Stimulated activated CD8-positive, alpha-beta memory T cell treated with anti-CD3 and anti-CD28 coated beads, Interleukin-12 subunit alpha, Interleukin-12 subunit beta, amount 100 ng/mL, for 1 hour (primary cell): Measurements from ENCODE around the gene SLC2A4.

Source experiments
- DNase-seq: peaks from one replicate; pipeline ENCODE4 v3.0.0-alpha.2; 2020; ENCODE audit warnings: low read depth

The SLC2A4 gene

DNA sequence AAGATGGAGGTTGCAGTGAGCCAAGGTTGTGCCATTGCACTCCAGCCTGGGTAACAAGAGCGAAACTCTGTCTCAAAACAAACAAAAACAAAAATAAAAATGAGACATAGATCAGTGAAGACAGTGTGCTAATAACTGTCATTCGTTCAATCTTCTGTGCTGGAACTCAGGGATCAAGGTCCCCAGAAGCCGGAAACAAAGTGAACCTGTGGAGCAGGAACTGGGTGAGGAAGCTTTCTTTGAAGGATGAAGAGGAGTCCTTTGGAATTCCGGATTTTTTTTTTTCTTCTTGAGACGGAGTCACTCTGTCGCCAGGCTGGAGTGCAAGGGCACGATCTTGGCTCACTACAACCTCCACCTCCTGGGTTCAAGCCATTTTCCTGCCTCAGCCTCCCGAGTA is 2.1 kb upstream of the SLC2A4 start:
- DNase-seq, result no peak

DNA sequence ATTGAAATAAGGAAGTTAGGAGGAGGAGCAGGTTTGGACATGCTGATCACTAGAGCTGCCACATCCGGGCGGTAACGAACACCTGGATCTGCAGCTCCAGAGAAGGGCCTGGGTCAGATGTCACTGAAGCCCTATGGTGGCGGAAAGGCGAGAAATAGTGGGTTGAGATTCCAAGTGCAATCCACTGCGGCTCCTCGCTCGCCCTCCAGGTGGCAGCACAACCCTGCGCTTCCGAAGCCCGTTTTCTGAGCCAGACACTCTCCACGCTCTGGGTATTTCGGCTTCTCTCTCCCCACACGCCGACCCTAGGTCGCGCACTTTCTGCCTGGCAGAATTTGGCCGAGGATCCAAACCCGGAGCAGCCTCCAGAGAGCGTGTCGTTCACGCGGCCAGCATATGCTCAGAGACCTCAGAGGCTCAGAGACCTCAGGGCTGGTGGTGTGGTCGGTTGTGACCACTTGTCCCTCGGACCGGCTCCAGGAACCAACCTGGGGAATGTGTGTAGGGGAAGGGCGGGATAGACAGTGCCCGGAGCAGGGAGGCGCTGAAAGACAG is 922 bp upstream of the SLC2A4 start:
- DNase-seq, result peak; percentile 75

DNA sequence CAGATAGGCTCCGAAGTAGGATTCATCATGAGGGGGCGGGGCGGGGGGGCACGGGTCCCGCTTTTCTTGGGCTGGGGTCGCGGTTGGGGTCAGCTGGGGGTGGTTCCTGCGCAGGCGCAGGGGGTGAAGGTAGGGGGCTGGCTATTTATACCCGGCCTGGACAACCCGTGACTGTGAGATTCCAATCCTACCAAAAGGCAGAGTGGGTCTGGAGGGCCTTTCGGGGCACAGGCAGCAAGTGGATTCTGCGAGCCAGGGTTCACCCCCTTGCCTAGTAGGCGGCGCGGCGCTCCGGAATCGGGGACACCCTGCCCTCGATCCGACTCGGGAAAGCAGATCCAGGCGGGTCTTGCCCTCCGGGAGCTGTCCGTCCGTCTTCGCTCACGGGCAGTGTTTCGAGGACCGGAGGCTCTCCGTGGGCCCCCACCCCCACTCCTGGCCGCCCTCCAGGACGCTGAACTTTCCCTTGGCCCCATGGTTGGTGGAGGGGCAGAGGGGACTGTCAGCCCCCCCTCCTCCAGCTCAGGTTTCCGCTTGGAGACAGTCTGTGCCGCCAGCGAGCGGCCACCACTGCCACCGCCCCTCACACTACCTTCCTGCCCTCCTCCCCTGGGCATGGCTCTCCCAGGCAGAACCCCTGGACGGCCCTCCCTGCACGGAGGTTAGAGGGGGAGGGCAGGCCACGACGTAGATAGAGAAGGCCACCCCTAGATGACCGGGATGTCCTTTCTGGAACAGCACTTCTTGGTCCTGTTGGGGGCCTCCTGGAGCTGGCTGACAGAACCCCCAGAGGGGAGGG is 634 bp downstream of the SLC2A4 start:
- DNase-seq, result no peak

DNA sequence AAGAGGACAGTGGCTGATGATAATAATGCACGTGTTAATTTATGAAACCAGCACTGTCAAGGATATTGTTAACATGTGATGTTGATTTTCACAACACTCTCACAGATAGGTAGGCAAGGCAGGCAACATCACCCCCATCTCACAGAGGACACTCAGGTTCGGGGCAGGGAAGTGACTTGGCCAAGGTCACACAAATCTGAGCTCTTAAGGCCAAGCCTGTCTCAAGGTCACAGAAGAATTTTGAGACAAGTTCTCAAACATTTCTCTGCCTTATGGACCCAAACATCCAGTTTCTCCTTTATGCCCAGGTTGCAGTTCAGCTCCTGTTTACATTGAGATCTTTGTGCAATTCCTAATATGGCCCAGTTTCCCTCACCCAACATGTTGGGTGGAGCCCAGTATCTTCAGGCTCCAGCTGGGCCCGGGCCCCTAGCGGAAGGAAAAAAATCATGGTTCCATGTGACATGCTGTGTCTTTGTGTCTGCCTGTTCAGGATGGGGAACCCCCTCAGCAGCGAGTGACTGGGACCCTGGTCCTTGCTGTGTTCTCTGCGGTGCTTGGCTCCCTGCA is 1.3 kb downstream of the SLC2A4 start:
- DNase-seq, result no peak

DNA sequence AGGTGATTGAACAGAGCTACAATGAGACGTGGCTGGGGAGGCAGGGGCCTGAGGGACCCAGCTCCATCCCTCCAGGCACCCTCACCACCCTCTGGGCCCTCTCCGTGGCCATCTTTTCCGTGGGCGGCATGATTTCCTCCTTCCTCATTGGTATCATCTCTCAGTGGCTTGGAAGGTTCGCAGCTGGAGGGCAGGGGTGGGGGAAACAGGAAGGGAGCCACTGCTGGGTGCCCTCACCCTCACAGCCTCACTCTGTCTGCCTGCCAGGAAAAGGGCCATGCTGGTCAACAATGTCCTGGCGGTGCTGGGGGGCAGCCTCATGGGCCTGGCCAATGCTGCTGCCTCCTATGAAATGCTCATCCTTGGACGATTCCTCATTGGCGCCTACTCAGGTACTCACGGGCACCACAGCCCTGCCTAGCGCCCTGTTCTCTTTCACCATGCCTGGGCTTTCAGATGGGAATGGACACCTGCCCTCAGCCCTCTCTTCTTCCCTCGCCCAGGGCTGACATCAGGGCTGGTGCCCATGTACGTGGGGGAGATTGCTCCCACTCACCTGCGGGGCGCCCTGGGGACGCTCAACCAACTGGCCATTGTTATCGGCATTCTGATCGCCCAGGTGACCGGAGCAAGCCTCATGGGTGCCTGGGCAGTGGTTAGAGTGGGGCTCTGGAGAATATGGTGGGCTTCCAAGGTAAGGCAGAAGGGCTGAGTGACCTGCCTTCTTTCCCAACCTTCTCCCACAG is 2.1 kb downstream of the SLC2A4 start:
- no peak for DNase-seq

DNA sequence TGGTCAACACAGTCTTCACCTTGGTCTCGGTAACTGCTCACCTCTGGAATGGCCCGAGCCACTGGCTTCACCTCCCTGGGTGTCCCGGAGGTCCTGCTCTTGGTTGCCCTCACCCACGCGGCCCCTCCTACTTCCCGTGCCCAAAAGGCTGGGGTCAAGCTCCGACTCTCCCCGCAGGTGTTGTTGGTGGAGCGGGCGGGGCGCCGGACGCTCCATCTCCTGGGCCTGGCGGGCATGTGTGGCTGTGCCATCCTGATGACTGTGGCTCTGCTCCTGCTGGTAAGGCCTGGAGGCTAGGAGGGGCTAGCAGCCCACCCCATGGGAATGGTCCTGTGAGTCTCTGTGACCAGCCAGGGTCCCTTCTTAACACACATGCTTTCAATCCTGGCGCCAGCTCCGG is 3.4 kb downstream of the SLC2A4 start:
- no peak for DNase-seq

DNA sequence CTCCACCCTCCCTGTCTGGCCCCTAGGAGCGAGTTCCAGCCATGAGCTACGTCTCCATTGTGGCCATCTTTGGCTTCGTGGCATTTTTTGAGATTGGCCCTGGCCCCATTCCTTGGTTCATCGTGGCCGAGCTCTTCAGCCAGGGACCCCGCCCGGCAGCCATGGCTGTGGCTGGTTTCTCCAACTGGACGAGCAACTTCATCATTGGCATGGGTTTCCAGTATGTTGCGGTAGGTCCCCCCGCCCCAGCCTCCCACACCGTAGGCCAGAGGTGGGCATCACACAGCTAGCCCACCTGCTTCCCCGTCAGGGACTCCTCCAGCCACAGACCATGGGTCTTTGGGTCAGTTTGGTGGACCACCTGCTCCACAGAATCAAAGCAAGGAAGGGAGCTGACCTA is 4.2 kb downstream of the SLC2A4 start:
- no peak for DNase-seq

DNA sequence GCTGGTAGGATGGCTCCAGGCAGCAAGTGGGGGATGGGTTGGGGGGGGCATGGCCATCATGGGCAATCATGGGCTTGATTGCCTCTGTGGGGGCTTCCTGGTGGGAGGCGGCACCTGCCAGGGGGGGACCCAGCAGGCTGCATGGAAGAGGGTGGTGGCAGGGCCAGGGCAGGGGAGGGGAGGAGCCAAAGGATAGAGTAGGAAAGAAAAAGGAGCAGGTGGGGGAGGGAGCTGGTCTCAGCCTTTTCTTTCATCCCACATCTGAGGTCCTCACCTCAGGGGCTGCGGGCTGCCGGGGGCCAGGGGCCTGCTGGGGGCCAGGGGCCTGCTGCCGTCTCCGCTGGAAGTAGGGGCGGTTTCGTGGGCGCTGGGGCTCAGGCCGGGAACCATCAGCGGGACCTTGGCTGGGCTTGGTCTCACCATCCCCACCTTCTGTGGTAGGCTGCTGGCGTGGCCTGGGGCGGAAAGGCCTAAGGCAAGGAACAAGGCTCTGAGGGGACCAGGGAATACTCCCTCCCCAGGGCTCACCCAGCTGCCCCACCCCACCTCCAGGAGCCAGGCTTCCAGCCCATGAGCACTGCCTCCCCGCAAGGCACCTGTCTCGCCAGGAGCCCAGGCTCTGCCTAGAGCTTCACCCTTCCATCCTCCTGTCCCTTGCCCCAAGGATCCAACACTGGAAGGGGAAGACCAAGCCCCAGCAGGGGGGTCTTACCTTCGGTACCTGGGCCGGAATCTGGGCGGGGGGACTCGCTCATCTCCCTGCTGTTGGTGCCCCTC is 7.9 kb downstream of the SLC2A4 start:
- DNase-seq, result no peak

DNA sequence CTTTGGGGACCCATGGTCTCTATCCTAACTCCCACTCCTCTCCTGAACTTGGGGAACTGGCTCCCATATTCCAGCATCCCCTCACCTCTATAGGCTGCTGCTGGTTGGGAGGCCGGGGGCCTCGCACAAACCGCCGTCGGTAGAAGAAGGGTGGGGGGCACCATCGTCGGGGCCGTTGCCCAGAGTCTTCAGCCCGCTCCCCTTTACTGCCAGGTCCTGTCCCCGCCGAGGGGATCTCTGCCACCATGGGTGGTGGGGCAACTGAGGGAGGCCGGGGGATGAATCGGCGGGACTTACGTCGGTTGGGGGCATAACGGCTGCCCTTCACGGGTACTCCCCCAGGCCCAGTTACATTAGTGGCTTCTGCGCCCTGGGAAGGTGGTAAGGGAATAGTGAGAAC is 8.6 kb downstream of the SLC2A4 start:
- no peak for DNase-seq

DNA sequence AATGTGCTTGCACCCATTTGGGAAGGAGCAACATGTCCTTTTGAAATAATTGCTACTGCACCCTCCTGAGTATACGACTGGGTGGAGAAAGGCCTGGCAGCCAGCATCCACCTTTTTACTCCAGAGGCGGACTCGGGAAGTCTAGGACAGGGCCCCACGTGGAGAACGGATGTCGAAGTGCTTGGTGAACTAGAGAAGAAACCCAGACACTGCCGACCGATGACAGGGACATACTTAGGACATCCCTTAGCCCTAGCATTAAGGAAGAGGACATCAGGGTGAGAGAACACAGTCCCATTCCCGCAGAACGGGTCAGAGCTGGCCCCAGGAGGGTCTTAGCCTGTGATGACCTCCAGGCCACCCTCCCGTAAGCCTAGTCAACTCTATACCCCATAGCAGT is 9.2 kb downstream of the SLC2A4 start:
- DNase-seq, result no peak

DNA sequence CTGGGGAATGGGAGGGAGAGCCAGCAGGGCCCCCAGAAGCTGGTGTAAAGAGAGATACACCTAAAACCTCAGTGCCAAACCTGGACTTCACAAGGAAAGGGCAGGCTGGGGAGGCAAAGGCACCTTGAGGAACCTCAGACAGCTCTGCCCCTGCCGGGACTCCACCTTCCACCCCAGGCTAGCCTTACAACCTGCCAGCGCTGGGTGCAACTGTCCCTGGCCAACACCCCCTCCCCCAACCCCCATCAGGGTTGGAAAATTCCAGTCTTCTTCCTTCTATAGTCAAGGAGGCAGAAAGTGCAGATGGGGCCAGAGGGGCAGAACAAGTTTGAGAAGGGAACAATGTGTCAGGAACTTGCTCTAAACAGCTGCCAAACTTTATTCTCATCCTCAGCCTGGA is 10.7 kb downstream of the SLC2A4 start:
- no peak for DNase-seq

DNA sequence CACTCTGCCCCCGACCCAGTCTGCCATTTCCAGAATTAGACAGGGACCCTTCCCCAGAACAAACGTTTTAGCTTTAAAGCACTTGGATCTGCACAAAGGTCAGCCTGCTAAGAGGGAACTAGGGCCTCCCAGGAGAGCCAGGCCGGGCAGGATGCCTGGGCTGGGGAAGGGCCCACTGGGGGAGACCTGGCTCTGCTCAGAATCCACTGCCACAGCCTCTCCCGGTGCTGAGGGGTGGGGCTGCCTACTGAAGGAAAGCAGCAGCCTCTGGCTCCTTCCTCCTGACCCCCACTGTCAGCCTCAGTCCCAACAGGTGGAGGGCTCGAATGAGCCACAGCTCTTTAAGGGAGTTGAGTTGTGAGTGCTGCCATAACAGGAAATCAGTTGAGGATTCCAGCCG is 11.2 kb downstream of the SLC2A4 start:
- no peak for DNase-seq

DNA sequence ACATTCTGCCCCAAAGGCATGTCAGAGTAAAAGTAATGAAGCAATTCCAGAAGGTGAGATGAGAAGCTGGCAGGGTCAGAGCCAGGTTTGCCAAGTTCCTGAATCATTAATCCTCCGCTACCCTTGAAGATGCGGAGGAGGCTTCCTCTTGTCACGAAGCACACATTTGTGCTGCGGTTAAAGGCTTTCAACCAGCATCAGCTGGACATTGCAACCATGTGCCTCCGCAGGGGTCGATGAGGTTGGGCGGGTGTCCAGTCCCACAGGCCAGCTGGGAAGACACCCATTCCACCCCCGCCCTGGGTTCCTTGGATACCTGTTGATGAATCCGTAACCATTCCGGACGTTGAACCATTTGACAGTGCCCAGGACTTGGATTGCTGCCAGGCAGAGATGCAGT is 11.6 kb downstream of the SLC2A4 start:
- no peak for DNase-seq

DNA sequence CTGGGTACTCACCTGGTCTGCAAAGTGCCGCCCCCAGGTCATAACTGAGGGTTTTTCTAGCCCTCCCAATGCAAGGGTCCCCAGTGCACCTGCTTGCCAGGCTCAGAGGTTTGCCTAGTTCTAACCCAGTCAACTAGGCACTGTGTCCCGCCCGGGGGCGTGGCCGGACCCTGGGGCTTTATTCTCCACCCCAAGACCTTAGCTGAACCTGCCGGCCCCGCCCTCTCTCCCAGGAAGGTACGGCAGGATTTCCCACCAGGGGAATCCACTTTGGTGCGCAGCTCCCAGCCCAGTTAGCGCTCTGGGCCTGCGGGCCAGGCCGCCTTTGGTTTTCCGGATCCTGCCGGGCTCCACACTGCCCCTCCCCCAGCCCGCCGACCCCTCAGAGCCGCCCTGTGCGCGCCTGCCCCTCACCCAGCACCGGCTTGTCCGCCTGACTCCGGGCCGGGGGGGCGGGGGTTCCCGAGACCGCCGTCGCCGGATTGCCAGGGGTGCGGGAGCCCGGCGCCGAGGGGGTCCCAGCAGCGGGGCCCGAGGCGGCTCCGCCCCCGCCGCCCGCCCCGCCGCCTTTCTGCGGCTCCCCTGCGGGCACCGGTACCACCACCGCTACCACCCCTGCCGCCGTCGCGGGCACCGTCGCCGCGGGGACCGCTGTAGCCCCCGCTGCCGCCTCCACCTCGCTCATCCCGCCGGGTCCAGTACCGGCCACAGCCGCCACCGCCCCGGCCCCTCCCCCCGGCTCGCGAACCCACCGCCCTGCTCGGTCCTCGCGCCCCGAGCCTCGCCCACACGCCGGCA is 12.5 kb downstream of the SLC2A4 start:
- DNase-seq, result no peak

DNA sequence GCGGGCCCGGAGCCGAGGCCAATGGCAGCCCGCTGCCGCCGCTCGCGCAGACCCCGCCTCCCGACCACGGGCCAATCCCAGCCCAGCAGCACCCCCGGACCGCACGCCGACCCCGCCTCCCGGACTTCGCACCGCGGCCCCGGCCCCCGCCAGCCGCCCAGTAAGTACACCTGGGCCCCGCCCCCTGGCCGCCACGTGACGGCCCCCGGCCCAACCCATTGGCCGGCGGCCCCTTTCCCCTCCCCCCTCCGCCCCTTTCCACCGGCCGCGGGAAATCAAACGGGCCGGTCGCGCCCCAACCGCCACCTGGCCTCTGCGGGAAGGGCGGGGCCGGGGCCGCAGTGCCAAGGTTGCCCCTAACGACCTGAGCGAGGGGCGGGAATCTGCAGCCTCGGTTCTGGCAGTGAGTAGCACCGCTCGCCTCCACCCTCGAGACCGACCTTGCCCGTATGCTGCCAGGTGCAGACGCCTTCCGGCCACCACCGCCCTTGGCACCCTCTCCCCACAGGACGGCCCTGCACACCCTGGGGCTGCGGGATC is 13.2 kb downstream of the SLC2A4 start, which contains the start of gene YBX2:
TSS of gene YBX2 (minus strand) at position 26 of the 540 bp plus-strand sequence. CDS start 139 bp downstream, outside the sequence.
- peak; percentile 45 for DNase-seq

DNA sequence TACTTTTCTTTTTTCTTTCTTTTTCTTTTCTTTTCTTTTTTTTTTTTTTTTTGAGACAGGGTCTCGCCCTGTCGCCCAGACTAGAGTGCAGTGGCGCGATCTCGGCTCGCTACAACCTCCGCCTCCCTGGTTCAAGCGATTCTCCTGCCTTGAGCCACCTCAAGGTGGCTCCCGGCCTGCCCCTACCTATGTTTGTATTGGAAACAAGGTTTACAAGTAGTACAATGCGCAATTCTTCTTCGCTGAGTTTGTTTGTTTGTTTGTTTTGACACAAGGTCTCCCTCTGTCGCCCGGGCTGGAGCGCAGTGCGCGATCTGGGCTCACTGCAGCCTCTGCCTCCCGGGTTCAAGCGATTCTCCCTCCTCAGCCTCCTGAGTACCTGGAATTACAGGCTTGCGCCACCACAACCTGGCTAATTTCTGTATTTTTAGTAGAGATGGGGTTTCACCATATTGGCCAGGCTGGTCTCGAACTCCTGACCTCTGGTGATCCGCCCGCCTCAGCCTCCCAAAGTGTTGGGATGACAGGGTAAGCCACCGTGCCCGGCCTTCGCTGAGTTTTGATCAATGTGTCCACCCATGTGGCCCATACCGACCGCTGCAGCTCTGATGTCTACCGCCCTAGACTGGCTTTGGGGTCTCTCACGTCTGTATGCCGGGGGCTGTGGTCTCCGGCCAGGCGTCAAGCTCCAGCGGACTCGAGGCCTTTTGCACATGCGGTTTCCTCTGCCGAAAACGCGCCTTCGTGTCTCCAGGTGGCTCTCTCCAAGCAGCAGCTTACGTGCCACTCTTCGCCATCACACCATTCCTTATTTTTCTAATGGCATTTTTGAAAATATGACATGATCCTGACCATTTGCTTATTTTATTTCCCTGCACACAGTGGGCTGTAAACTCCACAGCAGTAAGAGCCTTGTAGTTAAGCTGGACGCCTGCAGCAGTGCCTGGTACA is 14.0 kb downstream of the SLC2A4 start:
- DNase-seq, result no peak

DNA sequence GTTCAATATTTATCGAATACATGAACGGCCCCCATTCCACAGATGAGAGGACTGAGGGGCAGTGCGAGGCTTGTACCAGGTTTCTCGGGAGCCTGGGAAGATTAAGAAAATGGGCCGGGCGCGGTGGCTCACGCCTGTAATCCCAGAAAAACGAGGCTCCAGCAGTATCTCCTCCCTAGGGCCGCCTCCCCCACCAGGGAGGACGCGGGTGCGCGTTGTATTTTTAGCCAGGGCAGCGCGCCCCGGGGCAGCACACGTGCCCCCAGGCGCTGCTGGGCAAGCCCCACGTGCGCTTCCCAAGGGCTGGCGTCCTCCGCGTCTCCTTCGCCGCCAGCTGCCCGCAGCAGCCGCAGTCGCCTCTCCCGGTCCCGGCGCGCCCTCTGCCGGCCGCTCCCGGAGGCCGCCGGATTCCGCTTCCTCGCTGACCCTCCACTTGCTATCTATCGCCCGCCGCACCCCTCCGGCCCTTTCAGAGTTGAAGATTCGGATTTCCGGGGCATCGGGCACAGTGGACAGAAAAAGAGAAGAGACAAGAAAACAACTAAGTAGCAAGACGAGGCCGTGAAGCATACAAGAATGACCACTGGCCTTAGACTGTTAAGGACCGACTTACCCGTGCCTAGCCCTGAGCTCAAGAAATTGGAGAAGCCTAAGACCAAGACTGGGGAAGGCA is 14.8 kb downstream of the SLC2A4 start:
- peak; percentile 40 for DNase-seq

DNA sequence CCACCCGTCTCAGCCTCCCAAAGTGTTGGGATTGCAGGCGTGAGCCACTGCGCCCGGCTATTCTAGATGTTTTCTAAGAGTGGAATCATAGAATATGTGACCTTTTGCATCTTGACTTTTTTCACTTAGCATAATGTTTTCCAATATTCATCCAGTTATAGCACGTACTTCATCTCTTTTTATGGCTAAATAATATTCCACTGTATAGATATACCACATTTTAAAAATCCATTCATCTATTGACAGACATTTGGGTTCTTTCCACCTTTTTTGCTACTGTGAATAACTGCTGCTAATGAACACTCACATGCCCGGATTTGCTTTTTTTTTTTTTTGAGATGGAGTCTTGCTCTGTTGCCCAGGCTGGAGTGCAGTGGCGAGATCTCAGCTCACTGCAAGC is 22.7 kb downstream of the SLC2A4 start:
- DNase-seq, result no peak
